Activated T-cell treated with anti-CD3 and anti-CD28 coated beads for 48 hours (primary cell): ENCODE data around the gene SPOCK2.

Experiments
- DNase-seq: peaks from one replicate; pipeline ENCODE4 v3.0.0-alpha.2; 2020; ENCODE audit warnings: low read depth

SPOCK2 gene

GRCh38 chr10:72009051-72009424 is 79.3 kb downstream of the SPOCK2 start:
- DNase-seq: no peak
